SK-N-SH (cell line): Measurements from ENCODE around the gene RNU5D-1. TPM values are rescaled to one million over a fixed set of nuclear protein-coding genes. Genes with fewer than 3 reads are reported as not detected.
A peak's percentile ranks its signal among the peaks of the same experiment; 100 is the strongest.

Experiments
- CTCF ChIA-PET: fragments of 300-600, 350-600 bp; formaldehyde crosslinking; extraction: SDS; loops from one replicate; lab custom pipeline; 2021; lab: Yijun Ruan, JAX
- POLR2A ChIA-PET: fragments of 350-600 bp; sonication (Branson Sonifier 250); formaldehyde crosslinking; extraction: SDS; loops from one replicate; lab custom pipeline; 2020; ENCODE audit warnings: antibody characterized with exemption, inconsistent platforms; lab: Yijun Ruan, JAX
- DNase-seq: peaks from one replicate; pipeline ENCODE4 v3.0.0; 2012
- H2AFZ ChIP-seq: fragments of 200-600 bp; sonication (generic); 2 replicates; pipeline ENCODE4 v1.8.1; 2016; ENCODE audit warnings: antibody characterized with exemption, mild to moderate bottlenecking, low read depth
- H3F3A ChIP-seq: fragments of 200-600 bp; sonication (generic); replicated peaks from 2 replicates; pipeline ENCODE3; 2016; ENCODE audit warnings: antibody characterized with exemption, mild to moderate bottlenecking; ENCODE audit not compliant: insufficient read depth
- H3K27ac ChIP-seq, 2 experiments: fragments of 200-500 bp in 1 of 2; fragments of 200-600 bp in 1 of 2; sonication (Bioruptor generic) in 1 of 2; sonication (generic), shearing (Covaris generic) in 1 of 2; 2 replicates each; pipeline versions ENCODE4 v1.5.1 to v1.6.1; 2014 to 2016; ENCODE audit warnings: low read depth in 2 of 2, inconsistent platforms in 1 of 2, low read length in 1 of 2, mild to moderate bottlenecking in 1 of 2, mixed read lengths in 1 of 2
- H3K27me3 ChIP-seq: fragments of 200-600 bp; sonication (generic), shearing (Covaris generic); 2 replicates; pipeline ENCODE4 v1.6.1; 2016; ENCODE audit warnings: mixed run types; ENCODE audit not compliant: insufficient read depth
- H3K36me3 ChIP-seq, 2 experiments: fragments of 200-500 bp in 1 of 2; fragments of 200-600 bp in 1 of 2; sonication (Bioruptor generic) in 1 of 2; sonication (generic) in 1 of 2; replicated peaks in 1 of 2; 2 replicates each; pipeline versions ENCODE3 to v1.5.1; 2014 to 2016; ENCODE audit warnings: low read length in 1 of 2, mild to moderate bottlenecking in 1 of 2; ENCODE audit not compliant: insufficient read depth in 2 of 2, control insufficient read depth in 1 of 2
- H3K4me1 ChIP-seq, 2 experiments: fragments of 200-500 bp in 1 of 2; fragments of 200-600 bp in 1 of 2; sonication (Bioruptor generic) in 1 of 2; sonication (generic), shearing (Covaris generic) in 1 of 2; 2 replicates each; pipeline versions ENCODE4 v1.5.1 to v1.6.1; 2014 to 2016; ENCODE audit warnings: low read depth in 1 of 2, low read length in 1 of 2, mixed run types in 1 of 2; ENCODE audit not compliant: insufficient read depth in 2 of 2, control insufficient read depth in 1 of 2
- H3K4me2 ChIP-seq: fragments of 200-600 bp; sonication (generic), shearing (Covaris generic); 2 replicates; pipeline ENCODE4 v1.6.1; 2017; ENCODE audit warnings: mixed run types
- H3K4me3 ChIP-seq, 2 experiments: fragments of 200-500 bp in 1 of 2; fragments of 200-600 bp in 1 of 2; sonication (Bioruptor generic) in 1 of 2; sonication (generic), shearing (Covaris generic) in 1 of 2; 2 replicates each; pipeline versions ENCODE4 v1.5.1 to v1.8.1; 2014 to 2016; ENCODE audit warnings: low read depth in 2 of 2, inconsistent platforms in 1 of 2, low read length in 1 of 2, mild to moderate bottlenecking in 1 of 2, mixed read lengths in 1 of 2, moderate library complexity in 1 of 2
- H3K79me2 ChIP-seq: fragments of 200-600 bp; sonication (generic); 2 replicates; pipeline ENCODE4 v1.8.1; 2017; ENCODE audit warnings: mild to moderate bottlenecking; ENCODE audit not compliant: insufficient read depth
- H3K9ac ChIP-seq: fragments of 200-600 bp; sonication (generic); 2 replicates; pipeline ENCODE4 v1.6.1; 2017; ENCODE audit warnings: mixed run types
- H3K9me2 ChIP-seq: fragments of 200-600 bp; sonication (generic); 2 replicates; pipeline ENCODE4 v1.6.1; 2017; ENCODE audit warnings: mixed run types
- H3K9me3 ChIP-seq: fragments of 200-600 bp; sonication (generic); 2 replicates; pipeline ENCODE4 v1.6.1; 2017; ENCODE audit warnings: mixed run types, mild to moderate bottlenecking, moderate library complexity
- H4K20me1 ChIP-seq: fragments of 200-600 bp; sonication (generic); 2 replicates; pipeline ENCODE4 v1.6.1; 2017; ENCODE audit warnings: mild to moderate bottlenecking, mixed run types; ENCODE audit not compliant: insufficient read depth
- CTCF ChIP-seq: fragments of 200-600 bp; sonication (generic); IDR thresholded peaks from 2 replicates; pipeline ENCODE4 v1.6.1; 2017; ENCODE audit warnings: antibody characterized with exemption, mild to moderate bottlenecking, moderate library complexity
- ELF1 ChIP-seq: IDR thresholded peaks from 2 replicates; pipeline ENCODE4 v1.4.0; 2012
- FOXM1 ChIP-seq: IDR thresholded peaks from 2 replicates; pipeline ENCODE4 v1.4.0; 2012; ENCODE audit warnings: low read depth, mild to moderate bottlenecking
- GATA2 ChIP-seq: sonication (generic); formaldehyde crosslinking; IDR thresholded peaks from 2 replicates; pipeline ENCODE4 v1.5.0; 2020; ENCODE audit warnings: mild to moderate bottlenecking, missing genetic modification reagents
- MEF2A ChIP-seq: IDR thresholded peaks from 2 replicates; pipeline ENCODE4 v1.4.0; 2012; ENCODE audit warnings: low read depth, borderline replicate concordance
- MXI1 ChIP-seq: IDR thresholded peaks from 2 replicates; pipeline ENCODE4 v1.6.1; 2012; ENCODE audit warnings: mild to moderate bottlenecking, low read depth, low read length, improper control_type of control experiment
- NFIC ChIP-seq: IDR thresholded peaks from 2 replicates; pipeline ENCODE4 v1.4.0; 2012; ENCODE audit warnings: borderline replicate concordance
- NRF1 ChIP-seq: IDR thresholded peaks from 2 replicates; pipeline ENCODE4 v1.6.1; 2012; ENCODE audit warnings: low read depth, mild to moderate bottlenecking, low read length
- RAD21 ChIP-seq: IDR thresholded peaks from 2 replicates; pipeline ENCODE4 v1.6.1; 2012; ENCODE audit warnings: mild to moderate bottlenecking, low read length
- SMC3 ChIP-seq: IDR thresholded peaks from 2 replicates; pipeline ENCODE4 v1.6.1; 2012; ENCODE audit warnings: low read depth, low read length, improper control_type of control experiment
- TAF1 ChIP-seq: IDR thresholded peaks from 2 replicates; pipeline ENCODE4 v1.6.1; 2012; ENCODE audit warnings: low read depth, mild to moderate bottlenecking, low read length, moderate library complexity, borderline replicate concordance
- TEAD4 ChIP-seq: IDR thresholded peaks from 2 replicates; pipeline ENCODE4 v1.4.0; 2012; ENCODE audit warnings: mild to moderate bottlenecking, borderline replicate concordance; ENCODE audit not compliant: insufficient read depth
- WGBS: methylation state at CpG from one replicate; pipeline ENCODE4 v1.1.6; 2017; ENCODE audit warnings: low lambda C conversion rate; 5-methylcytosine and 5-hydroxymethylcytosine counted together
- polyA plus RNA-seq, 3 experiments: library from polyadenylated mRNA; depleted of rRNA; stranded (reverse); fragments of >200 nt; gene quantifications; 2 replicates each; pipeline ENCODE4 v1.2.3, GENCODE V29; 2012
- TF ChIP-seq, protein P1 (sequence below): IDR thresholded peaks from 2 replicates; pipeline ENCODE4 v1.4.0; 2012; ENCODE audit warnings: low read depth
- TF ChIP-seq, protein P2 (sequence below): fragments of 150-350 bp; IDR thresholded peaks from 2 replicates; pipeline ENCODE4 v1.6.1; 2016; ENCODE audit warnings: mild to moderate bottlenecking, low read depth, low read length
- TF ChIP-seq, protein P3 (sequence below): IDR thresholded peaks from 2 replicates; pipeline ENCODE4 v1.4.0; 2012; ENCODE audit warnings: low read depth, borderline replicate concordance

RNU5D-1 gene
- polyA plus RNA-seq, 1 of the 3 experiments (the other 2 are of a cell fraction): not detected

DNA sequence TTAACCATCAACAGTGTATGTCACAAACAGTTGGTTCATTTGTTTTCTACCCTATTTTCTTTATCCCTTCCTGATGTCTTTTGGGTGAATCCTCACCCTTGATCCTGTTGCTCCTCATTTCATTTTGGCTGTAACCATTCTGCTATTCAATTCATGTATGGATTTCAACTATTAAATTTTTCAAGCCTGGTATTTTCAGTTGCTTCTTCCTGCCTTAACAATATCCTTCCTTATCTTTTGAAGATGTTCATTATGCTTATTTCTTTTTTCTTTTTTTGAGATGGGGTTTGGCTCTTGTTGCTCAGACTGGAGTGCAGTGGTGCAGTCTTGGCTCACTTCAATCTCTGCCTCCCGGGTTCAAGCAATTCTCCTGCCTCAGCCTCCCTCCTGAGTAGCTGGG is 2.8 kb upstream of the RNU5D-1 start:
- WGBS: 100% methylated on average over 1 of the region's 1 CpG
- Histone ChIP-seq H3K9me3 (no peaks in the 10 kb centered on the region), H3K36me3 (no peaks in the 10 kb centered on the region), H3K79me2 (no peaks in the 10 kb centered on the region), H4K20me1 (no peaks in the 10 kb centered on the region), H3K9me2 (no peaks in the 10 kb centered on the region), H3K9ac (no peak overlapping the region), H3K4me1 (no peaks in the 10 kb centered on the region), H3K4me2 (no peak overlapping the region), H3F3A (peaks cover 34% of the 10 kb centered on the region), H2AFZ (no peak overlapping the region; the same call in 1 of the 2 replicates), H3K4me3 (no peak overlapping the region), H3K27me3 (no peaks in the 10 kb centered on the region), H3K27ac (no peak overlapping the region)
- TF ChIP-seq GATA2 (CRISPR knock-in tag) (no peak), TEAD4 (no peak), RAD21 (no peak), ELF1 (no peak), NRF1 (no peak), MEF2A (no peak), MXI1 (no peak), SMC3 (no peak), FOXM1 (no peak), CTCF (no peak)
- TF ChIP-seq, protein P1, sequence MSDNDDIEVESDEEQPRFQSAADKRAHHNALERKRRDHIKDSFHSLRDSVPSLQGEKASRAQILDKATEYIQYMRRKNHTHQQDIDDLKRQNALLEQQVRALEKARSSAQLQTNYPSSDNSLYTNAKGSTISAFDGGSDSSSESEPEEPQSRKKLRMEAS: no peak
- TF ChIP-seq, protein P2, sequence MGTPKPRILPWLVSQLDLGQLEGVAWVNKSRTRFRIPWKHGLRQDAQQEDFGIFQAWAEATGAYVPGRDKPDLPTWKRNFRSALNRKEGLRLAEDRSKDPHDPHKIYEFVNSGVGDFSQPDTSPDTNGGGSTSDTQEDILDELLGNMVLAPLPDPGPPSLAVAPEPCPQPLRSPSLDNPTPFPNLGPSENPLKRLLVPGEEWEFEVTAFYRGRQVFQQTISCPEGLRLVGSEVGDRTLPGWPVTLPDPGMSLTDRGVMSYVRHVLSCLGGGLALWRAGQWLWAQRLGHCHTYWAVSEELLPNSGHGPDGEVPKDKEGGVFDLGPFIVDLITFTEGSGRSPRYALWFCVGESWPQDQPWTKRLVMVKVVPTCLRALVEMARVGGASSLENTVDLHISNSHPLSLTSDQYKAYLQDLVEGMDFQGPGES: no peak
- POLR2A ChIA-PET: no interaction called here
- CTCF ChIA-PET: no interaction called here
- DNase-seq: no peak

- Histone ChIP-seq H2AFZ (no peak overlapping the region; the same call in 1 of the 2 replicates), H3K9me2 (no peaks in the 10 kb centered on the region), H3K79me2 (no peaks in the 10 kb centered on the region), H4K20me1 (no peaks in the 10 kb centered on the region), H3K4me1 (no peaks in the 10 kb centered on the region), H3K9me3 (no peaks in the 10 kb centered on the region), H3K27me3 (no peaks in the 10 kb centered on the region), H3K9ac (no peak overlapping the region), H3K4me3 (no peak overlapping the region), H3K36me3 (no peaks in the 10 kb centered on the region), H3F3A (peaks cover 35% of the 10 kb centered on the region), H3K27ac (no peak overlapping the region), H3K4me2 (no peak overlapping the region)
- POLR2A ChIA-PET: no interaction called here
- 76% methylated on average over 1 of the region's 1 CpG for WGBS
- CTCF ChIA-PET: interaction anchor here (0.6 kb wide), 1 partner anchor 237 kb away, joined by 4 read pairs; no protein-coding TSS in a partner anchor
- TF ChIP-seq TAF1 (no peak), NFIC (peak; percentile 30; the same call in 1 of the 2 replicates)
- TF ChIP-seq, protein P3, sequence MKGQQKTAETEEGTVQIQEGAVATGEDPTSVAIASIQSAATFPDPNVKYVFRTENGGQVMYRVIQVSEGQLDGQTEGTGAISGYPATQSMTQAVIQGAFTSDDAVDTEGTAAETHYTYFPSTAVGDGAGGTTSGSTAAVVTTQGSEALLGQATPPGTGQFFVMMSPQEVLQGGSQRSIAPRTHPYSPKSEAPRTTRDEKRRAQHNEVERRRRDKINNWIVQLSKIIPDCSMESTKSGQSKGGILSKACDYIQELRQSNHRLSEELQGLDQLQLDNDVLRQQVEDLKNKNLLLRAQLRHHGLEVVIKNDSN: peak; percentile 63; the same call in 1 of the 2 replicates
- DNase-seq: no peak
These were observed 2.4 kb upstream of the RNU5D-1 start for GRCh38 chr1:44733365-44733764.
